H9 (cell line): ENCODE results near the gene NCDN. TPM values are rescaled to one million over a fixed set of nuclear protein-coding genes. Genes with fewer than 3 reads are reported as not detected.

Source experiments
- DNase-seq: peaks from one replicate; pipeline ENCODE4 v3.0.0-alpha.2; 2017
- H2AFZ ChIP-seq: one replicate; pipeline ENCODE4 v1.6.1; 2013; ENCODE audit warnings: mild to moderate bottlenecking, low read length, control low read depth, moderate library complexity
- H2AK5ac ChIP-seq: 2 replicates; pipeline ENCODE4 v1.6.1; 2013; ENCODE audit warnings: low read length, control low read depth, mixed read lengths; ENCODE audit not compliant: insufficient read length
- H2BK120ac ChIP-seq: one replicate; pipeline ENCODE4 v1.6.1; 2013; ENCODE audit warnings: low read depth, mild to moderate bottlenecking, low read length, control low read depth, inconsistent platforms; ENCODE audit not compliant: poor library complexity, severe bottlenecking
- H2BK12ac ChIP-seq: 2 replicates; pipeline ENCODE4 v1.6.1; 2013; ENCODE audit warnings: low read length, control low read depth, mixed read lengths, low read depth; ENCODE audit not compliant: insufficient read length
- H2BK15ac ChIP-seq: 2 replicates; pipeline ENCODE4 v1.6.1; 2013; ENCODE audit warnings: low read depth, low read length, control low read depth
- H2BK20ac ChIP-seq: one replicate; pipeline ENCODE4 v1.6.1; 2013; ENCODE audit warnings: low read depth, mild to moderate bottlenecking, low read length, control low read depth, inconsistent platforms; ENCODE audit not compliant: poor library complexity, severe bottlenecking
- H2BK5ac ChIP-seq: 2 replicates; pipeline ENCODE4 v1.6.1; 2013; ENCODE audit warnings: low read length, control low read depth, mixed read lengths; ENCODE audit not compliant: insufficient read length
- H3K14ac ChIP-seq: 2 replicates; pipeline ENCODE4 v1.6.1; 2013; ENCODE audit warnings: low read length, control low read depth; ENCODE audit not compliant: insufficient read depth
- H3K18ac ChIP-seq: 2 replicates; pipeline ENCODE4 v1.6.1; 2013; ENCODE audit warnings: low read depth, mild to moderate bottlenecking, mixed read lengths, low read length, control low read depth; ENCODE audit not compliant: insufficient read length
- H3K23ac ChIP-seq: 2 replicates; pipeline ENCODE4 v1.6.1; 2013; ENCODE audit warnings: low read length, control low read depth, mixed read lengths, low read depth; ENCODE audit not compliant: insufficient read length
- H3K23me2 ChIP-seq: 2 replicates; pipeline ENCODE4 v1.6.1; 2013; ENCODE audit warnings: low read depth, mild to moderate bottlenecking, mixed read lengths, low read length, control low read depth; ENCODE audit not compliant: insufficient read length, poor library complexity, severe bottlenecking
- H3K27ac ChIP-seq: 2 replicates; pipeline ENCODE4 v1.5.1; 2013; ENCODE audit warnings: low read length, control low read depth, mixed read lengths, low read depth; ENCODE audit not compliant: insufficient read length
- H3K27me3 ChIP-seq: 2 replicates; pipeline ENCODE4 v1.6.1; 2013; ENCODE audit warnings: low read length, control low read depth, inconsistent platforms; ENCODE audit not compliant: insufficient read depth
- H3K4ac ChIP-seq: 2 replicates; pipeline ENCODE4 v1.6.1; 2013; ENCODE audit warnings: low read depth, mild to moderate bottlenecking, control low read depth, inconsistent platforms, low read length, moderate library complexity
- H3K4me1 ChIP-seq: 2 replicates; pipeline ENCODE4 v1.6.1; 2013; ENCODE audit warnings: low read length, control low read depth, inconsistent platforms; ENCODE audit not compliant: insufficient read depth
- H3K4me2 ChIP-seq: 2 replicates; pipeline ENCODE4 v1.6.1; 2013; ENCODE audit warnings: low read length, control low read depth, mixed read lengths; ENCODE audit not compliant: insufficient read length, insufficient read depth
- H3K56ac ChIP-seq: 2 replicates; pipeline ENCODE4 v1.6.1; 2013; ENCODE audit warnings: low read depth, mild to moderate bottlenecking, mixed read lengths, low read length, control low read depth; ENCODE audit not compliant: insufficient read length
- H3K79me1 ChIP-seq: 2 replicates; pipeline ENCODE4 v1.6.1; 2013; ENCODE audit warnings: low read depth, mild to moderate bottlenecking, moderate library complexity, low read length, control low read depth, inconsistent platforms; ENCODE audit not compliant: insufficient read depth, poor library complexity, severe bottlenecking
- H3K79me2 ChIP-seq: 2 replicates; pipeline ENCODE4 v1.6.1; 2013; ENCODE audit warnings: low read length, control low read depth, inconsistent platforms; ENCODE audit not compliant: insufficient read depth
- H3K9ac ChIP-seq: 2 replicates; pipeline ENCODE4 v1.6.1; 2013; ENCODE audit warnings: low read length, control low read depth, mixed read lengths; ENCODE audit not compliant: insufficient read length; ENCODE audit errors: extremely low read depth
- H3K9me3 ChIP-seq: one replicate; pipeline ENCODE4 v1.6.1; 2013; ENCODE audit warnings: low read depth, low read length, inconsistent platforms; ENCODE audit not compliant: control insufficient read depth
- H3T11ph ChIP-seq: one replicate; pipeline ENCODE4 v1.6.1; 2013; ENCODE audit warnings: mild to moderate bottlenecking, low read length, control low read depth, inconsistent platforms
- H4K20me1 ChIP-seq: one replicate; pipeline ENCODE4 v1.6.1; 2013; ENCODE audit not compliant: control insufficient read depth, insufficient read length, insufficient read depth
- H4K5ac ChIP-seq: 2 replicates; pipeline ENCODE4 v1.6.1; 2013; ENCODE audit warnings: low read depth, mild to moderate bottlenecking, mixed read lengths, low read length, control low read depth; ENCODE audit not compliant: insufficient read length
- H4K8ac ChIP-seq: replicated peaks from 2 replicates; pipeline ENCODE4 v1.6.1; 2013; ENCODE audit warnings: low read length, control low read depth, mixed read lengths, low read depth; ENCODE audit not compliant: insufficient read length
- H4K91ac ChIP-seq: 2 replicates; pipeline ENCODE4 v1.6.1; 2013; ENCODE audit warnings: low read depth, mild to moderate bottlenecking, moderate library complexity, mixed read lengths, low read length, control low read depth; ENCODE audit not compliant: insufficient read length
- H3K27ac Mint-ChIP-seq, 3 experiments: 2 replicates in 2 of 3; 3 replicates in 1 of 3; pipeline ENCODE4 v1.8.0; 2020 to 2021; ENCODE audit warnings: mixed read lengths in 3 of 3, mild to moderate bottlenecking in 1 of 3, moderate library complexity in 1 of 3
- H3K27me3 Mint-ChIP-seq: 2 replicates; pipeline ENCODE4 v1.8.0; 2021; ENCODE audit warnings: low read depth, mild to moderate bottlenecking, moderate library complexity, mixed read lengths
- H3K36me3 Mint-ChIP-seq, 3 experiments: 2 replicates in 2 of 3; 3 replicates in 1 of 3; pipeline ENCODE4 v1.8.0; 2020 to 2021; ENCODE audit warnings: low read depth in 3 of 3, mixed read lengths in 3 of 3; ENCODE audit not compliant: insufficient read depth in 1 of 3
- H3K4me1 Mint-ChIP-seq, 2 experiments: 2 replicates each; pipeline ENCODE4 v1.8.0; 2020; ENCODE audit warnings: mixed read lengths in 2 of 2
- H3K4me3 Mint-ChIP-seq, 2 experiments: 2 replicates in 1 of 2; 3 replicates in 1 of 2; pipeline ENCODE4 v1.8.0; 2020 to 2021; ENCODE audit warnings: mild to moderate bottlenecking in 2 of 2, mixed read lengths in 2 of 2, moderate library complexity in 1 of 2
- H3K9me3 Mint-ChIP-seq, 2 experiments: 2 replicates in 1 of 2; 3 replicates in 1 of 2; pipeline ENCODE4 v1.8.0; 2020; ENCODE audit warnings: mild to moderate bottlenecking in 2 of 2, mixed read lengths in 2 of 2, moderate library complexity in 1 of 2
- CTCF ChIP-seq: fragments of 200-600 bp; sonication (generic); conservative IDR thresholded peaks from 3 replicates; pipeline ENCODE4 v1.8.0; 2021; ENCODE audit warnings: antibody characterized with exemption, mild to moderate bottlenecking
- WGBS: extraction: QIAGEN DNeasy Blood & Tissue Kit; methylation state at CpG from one replicate; pipeline ENCODE4 v1.1.7; 2013; ENCODE audit warnings: missing lambda C conversion rate, low lambda C conversion rate, mixed read lengths; ENCODE audit not compliant: insufficient read length; ENCODE audit errors: extremely low coverage; 5-methylcytosine and 5-hydroxymethylcytosine counted together
- total RNA-seq: library from RNA; stranded (reverse); gene quantifications from 2 replicates; pipeline ENCODE4 v1.2.1, GENCODE V29; 2021

The NCDN gene
- total RNA-seq, 1 experiment from 2014 or later: 44.2 TPM

- no peak overlapping the region for H3T11ph ChIP-seq
- H4K20me1 ChIP-seq: no peaks in the 10 kb centered on the region
- H3K4ac ChIP-seq: no peak overlapping the region
- no peak overlapping the region for H4K8ac ChIP-seq
- Mint-ChIP-seq H3K4me3 (no peak overlapping the region), H3K27me3 (no peaks in the 10 kb centered on the region), H3K36me3 (peaks cover 12 to 53% (median 35%) of the 10 kb centered on the region in 3 experiments; a peak in 6 of 7 replicates), H3K9me3 (no peaks in the 10 kb centered on the region), H3K27ac (no peak overlapping the region), H3K4me1 (peaks cover 8% of the 10 kb centered on the region in 2 experiments)
- no peak overlapping the region for H2AFZ ChIP-seq
- no peak overlapping the region for H3K4me2 ChIP-seq
- no peak overlapping the region for H2BK20ac ChIP-seq
- no peak overlapping the region for H3K14ac ChIP-seq
- H3K23me2 ChIP-seq: no peaks in the 10 kb centered on the region
- no peak overlapping the region for H2BK12ac ChIP-seq
- no peak overlapping the region for H3K56ac ChIP-seq
- no peak overlapping the region for H3K23ac ChIP-seq
- no peak for TF ChIP-seq CTCF
- no peak overlapping the region for H2BK5ac ChIP-seq
- DNase-seq: no peak
- no peaks in the 10 kb centered on the region for H3K27me3 ChIP-seq
- H3K79me2 ChIP-seq: peaks cover 14% of the 10 kb centered on the region; the same call in 1 of the 2 replicates
- no peak overlapping the region for H2AK5ac ChIP-seq
- H4K91ac ChIP-seq: no peak overlapping the region
- no peaks in the 10 kb centered on the region for H3K9me3 ChIP-seq
- peaks cover 3% of the 10 kb centered on the region for H3K79me1 ChIP-seq
- WGBS: no CpG with 5 or more reads among the region's 1 CpG
- peaks cover 4% of the 10 kb centered on the region for H3K4me1 ChIP-seq
- H3K18ac ChIP-seq: no peak overlapping the region
- no peak overlapping the region for H2BK15ac ChIP-seq
- H3K9ac ChIP-seq: no peak overlapping the region
- H2BK120ac ChIP-seq: no peak overlapping the region
- no peak overlapping the region for H3K27ac ChIP-seq
- H4K5ac ChIP-seq: no peak overlapping the region
Observed at GRCh38 chr1:35546614-35547013, 11.0 kb upstream of the NCDN start.
